Stomach smooth muscle (tissue), 2 donors: Measurements from ENCODE around the gene KCTD18.

Experiments used
- H3K27ac ChIP-seq: one replicate; pipeline ENCODE4 v1.7.0; 2013; ENCODE audit warnings: mild to moderate bottlenecking, low read length, inconsistent platforms
- H3K27me3 ChIP-seq, 2 donors: one replicate each; pipeline ENCODE4 v1.7.0; 2013; ENCODE audit warnings: low read length in 2 of 2; ENCODE audit not compliant: insufficient read depth in 2 of 2, control insufficient read depth in 1 of 2
- H3K36me3 ChIP-seq, 2 donors: one replicate each; pipeline ENCODE4 v1.7.0; 2013; ENCODE audit warnings: low read length in 2 of 2; ENCODE audit not compliant: control insufficient read depth in 2 of 2, insufficient read depth in 2 of 2
- H3K4me1 ChIP-seq: one replicate; pipeline ENCODE4 v1.7.0; 2013; ENCODE audit warnings: low read length; ENCODE audit not compliant: control insufficient read depth, insufficient read depth
- H3K4me3 ChIP-seq, 2 donors: one replicate each; pipeline ENCODE4 v1.7.0; 2013; ENCODE audit warnings: low read length in 2 of 2
- H3K9ac ChIP-seq, 2 donors: one replicate each; pipeline ENCODE4 v1.7.0; 2013; ENCODE audit warnings: low read length in 2 of 2, mild to moderate bottlenecking in 1 of 2
- H3K9me3 ChIP-seq, 2 donors: one replicate each; pipeline ENCODE4 v1.7.0; 2013; ENCODE audit warnings: low read length in 2 of 2; ENCODE audit not compliant: control insufficient read depth in 2 of 2
- donor health status: healthy.
- donor health status: Pancreatic carcinoma.

Gene KCTD18

DNA sequence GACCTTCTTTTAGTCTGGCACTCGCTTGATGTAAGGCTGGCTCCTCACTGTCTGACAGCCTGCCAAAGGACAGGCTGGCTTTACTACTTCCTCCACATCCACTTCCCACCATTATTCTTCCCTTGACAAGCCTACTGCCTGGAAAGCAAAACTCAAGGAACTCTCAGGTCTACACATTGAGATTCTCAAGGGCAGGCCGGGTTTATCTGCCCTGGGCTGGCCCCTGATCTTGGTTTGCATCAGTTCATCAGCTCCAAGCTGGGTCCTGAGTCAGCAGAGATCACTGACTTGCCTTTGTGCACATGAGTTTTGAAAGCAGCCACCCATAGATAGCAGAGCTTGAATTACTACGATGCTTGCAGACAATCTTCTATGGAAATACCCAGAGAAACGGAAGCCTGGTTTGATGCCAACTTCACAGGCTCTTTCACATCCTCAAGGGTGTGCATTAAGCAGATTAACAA, 53.9 kb downstream of the KCTD18 start:
- peaks cover 2 to 10% of the 10 kb centered on the region in 2 donors for H3K36me3 ChIP-seq
- H3K27ac ChIP-seq, result no peak overlapping the region
- no peak overlapping the region for H3K4me3 ChIP-seq
- H3K27me3 ChIP-seq, result no peaks in the 10 kb centered on the region
- H3K9me3 ChIP-seq, result no peaks in the 10 kb centered on the region
- H3K9ac ChIP-seq, result no peak overlapping the region
- no peaks in the 10 kb centered on the region for H3K4me1 ChIP-seq

DNA sequence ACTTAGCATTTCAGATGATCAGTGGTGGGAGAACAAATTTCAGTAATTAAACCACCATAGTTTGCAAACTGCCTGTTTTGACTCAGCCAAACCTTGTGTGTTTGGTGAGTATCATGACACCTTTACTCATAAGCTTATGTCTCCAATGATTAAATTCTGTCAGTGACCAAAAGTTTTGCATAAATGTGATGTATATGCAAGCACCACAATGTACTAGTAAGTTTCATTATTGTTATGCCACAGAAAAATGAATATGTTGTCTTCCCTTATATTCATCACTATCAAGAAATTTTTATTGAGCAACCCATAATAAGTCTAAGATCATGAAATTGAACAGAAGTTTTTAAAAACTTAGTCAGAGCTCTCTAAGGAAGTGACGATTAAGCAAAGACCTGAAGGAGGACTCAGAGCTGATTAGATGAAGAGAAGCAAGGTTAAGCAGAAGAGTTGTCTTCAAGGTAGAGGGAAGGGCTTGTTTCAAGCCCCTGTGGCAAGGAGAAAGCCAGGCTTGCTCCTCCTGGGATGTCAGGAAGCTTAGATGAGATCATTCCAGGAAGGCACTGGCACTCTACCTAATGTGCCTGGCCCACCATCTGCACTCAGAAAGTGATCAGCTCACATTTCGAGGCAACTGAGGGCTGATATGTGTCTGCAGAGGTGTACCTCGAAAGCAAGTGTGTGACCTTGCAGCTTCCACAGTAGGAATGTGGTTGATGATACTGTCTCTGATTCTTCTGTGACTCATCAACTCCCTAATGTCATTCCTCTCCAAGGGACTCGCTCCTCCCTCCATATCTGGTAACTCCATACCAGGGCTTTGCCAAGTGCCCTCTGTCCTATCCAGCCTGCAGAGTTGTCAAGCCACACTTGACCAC, 54.7 kb downstream of the KCTD18 start:
- Histone ChIP-seq H3K9me3 (no peaks in the 10 kb centered on the region), H3K27ac (no peak overlapping the region)

DNA sequence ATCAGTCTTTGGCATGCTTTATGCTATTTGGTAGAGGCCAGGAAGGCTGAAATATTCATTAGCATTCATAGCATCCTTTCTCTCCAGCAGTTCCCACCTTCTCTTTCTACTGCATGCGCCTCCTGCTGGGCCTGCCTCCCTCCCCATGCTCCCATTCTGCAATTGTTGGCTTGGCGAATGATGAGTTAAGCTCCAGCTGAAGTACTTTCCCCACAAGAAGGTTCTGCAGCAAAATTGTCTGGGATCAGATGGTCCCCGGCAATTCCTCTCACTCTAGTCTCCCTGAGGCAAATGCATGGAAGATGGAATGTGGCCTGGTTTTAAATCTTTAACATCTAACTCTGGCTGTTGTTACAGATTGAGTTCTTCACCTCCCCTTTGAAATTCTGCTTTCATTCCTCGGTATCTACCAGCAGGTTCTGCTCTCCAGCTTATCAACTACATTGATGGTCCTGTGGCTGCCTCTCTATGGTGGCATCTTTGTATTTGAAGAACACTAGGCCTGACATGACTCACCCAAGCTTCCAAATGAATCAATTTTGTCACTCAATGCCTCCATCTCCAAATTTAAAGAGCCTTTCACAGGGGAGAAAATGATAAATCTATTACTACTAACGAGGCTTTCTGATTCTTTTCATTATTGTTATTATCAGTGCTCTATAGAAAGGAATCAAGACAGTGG, 55.9 kb downstream of the KCTD18 start:
- H3K4me3 ChIP-seq, result no peak overlapping the region
- H3K27me3 ChIP-seq, result no peaks in the 10 kb centered on the region
- H3K27ac ChIP-seq, result no peak overlapping the region
- no peak overlapping the region for H3K9ac ChIP-seq
- H3K9me3 ChIP-seq, result no peaks in the 10 kb centered on the region
- peaks cover 2 to 9% of the 10 kb centered on the region in 2 donors for H3K36me3 ChIP-seq
- H3K4me1 ChIP-seq, result no peaks in the 10 kb centered on the region

More for the DNA sequence above, 54.7 kb downstream of the KCTD18 start:
- Histone ChIP-seq H3K4me1 (no peaks in the 10 kb centered on the region), H3K9ac (no peak overlapping the region), H3K4me3 (no peak overlapping the region), H3K27me3 (no peaks in the 10 kb centered on the region), H3K36me3 (peaks cover 4 to 12% of the 10 kb centered on the region in 2 donors)

DNA sequence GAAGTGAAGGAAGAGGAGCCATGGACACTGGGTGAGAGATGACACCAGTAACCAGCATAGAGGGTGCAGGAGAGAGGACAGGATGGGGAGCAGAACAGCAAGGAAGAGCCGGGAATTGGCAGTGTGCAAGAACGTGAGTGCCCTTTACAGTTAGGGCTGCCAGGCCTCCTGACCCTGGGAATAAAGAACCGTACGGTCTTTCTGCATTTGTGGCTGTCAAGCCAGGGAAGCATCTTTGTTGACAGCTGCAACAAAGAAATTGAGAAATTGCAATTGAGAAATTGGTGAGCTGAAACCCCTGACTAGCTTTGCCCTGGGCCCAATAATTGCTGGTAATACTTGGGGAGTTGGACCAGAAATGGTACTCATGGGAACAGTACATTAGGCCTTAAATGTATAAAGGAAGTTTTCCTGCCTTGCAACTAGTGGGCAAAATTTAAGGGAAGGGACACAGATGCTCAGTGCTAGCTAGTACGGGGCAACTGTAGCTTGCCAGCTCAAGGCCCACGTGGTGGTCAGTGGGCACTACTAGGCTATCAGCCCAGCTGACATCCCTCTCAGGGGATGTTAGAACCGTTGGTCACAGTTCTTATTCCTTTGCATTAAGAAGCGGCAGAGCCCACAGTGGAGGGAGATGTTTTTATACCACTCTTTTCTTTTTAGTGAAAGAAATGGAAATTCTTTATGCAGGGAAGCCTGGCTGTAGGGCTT, 56.6 kb downstream of the KCTD18 start:
- Histone ChIP-seq H3K4me1 (no peaks in the 10 kb centered on the region), H3K36me3 (peaks cover 2 to 9% of the 10 kb centered on the region in 2 donors), H3K9ac (no peak overlapping the region), H3K27ac (no peak overlapping the region), H3K27me3 (no peaks in the 10 kb centered on the region), H3K4me3 (no peak overlapping the region), H3K9me3 (no peaks in the 10 kb centered on the region)

DNA sequence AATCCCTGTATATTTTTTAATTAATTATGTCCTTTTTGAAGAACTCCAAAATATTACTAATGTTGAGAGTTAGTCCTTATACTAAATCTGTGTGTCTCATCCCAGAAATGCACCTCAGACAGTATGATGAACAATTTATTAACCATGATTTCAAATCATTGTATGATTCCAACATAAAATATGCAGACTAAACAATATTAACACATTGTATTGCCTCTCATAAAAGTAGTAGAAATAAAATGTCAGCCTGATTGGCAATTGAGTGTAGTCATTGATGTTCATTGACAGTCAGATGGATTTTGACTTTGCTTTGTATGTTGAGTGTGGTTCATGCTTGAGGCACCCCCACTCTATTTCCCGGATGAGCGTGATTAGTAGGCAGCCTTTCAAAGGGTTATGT, 57.5 kb downstream of the KCTD18 start:
- no peak overlapping the region for H3K4me3 ChIP-seq
- H3K27ac ChIP-seq, result no peak overlapping the region
- H3K27me3 ChIP-seq, result no peaks in the 10 kb centered on the region
- H3K36me3 ChIP-seq, result peaks cover 2 to 9% of the 10 kb centered on the region in 2 donors
- no peaks in the 10 kb centered on the region for H3K4me1 ChIP-seq
- H3K9ac ChIP-seq, result no peak overlapping the region
- no peaks in the 10 kb centered on the region for H3K9me3 ChIP-seq

DNA sequence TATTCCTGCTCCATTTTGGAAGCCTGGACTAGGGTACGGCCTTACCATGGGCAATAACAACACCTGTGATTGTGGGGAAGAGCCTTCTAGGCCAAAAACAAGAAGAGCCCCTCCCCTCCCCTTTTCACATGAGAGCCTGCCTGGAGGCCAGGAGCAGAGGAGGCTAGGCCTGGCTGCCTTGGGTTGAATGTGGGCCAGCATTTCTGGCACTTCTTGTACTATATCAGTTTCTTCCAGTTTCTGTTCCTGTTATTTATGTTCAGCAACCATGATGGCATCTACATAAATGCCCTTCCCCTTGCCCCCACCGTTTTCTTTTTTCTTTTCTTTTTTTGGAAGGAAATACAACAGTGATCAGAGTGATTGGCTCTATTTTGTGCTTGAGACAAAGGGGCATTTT, 58.4 kb downstream of the KCTD18 start:
- Histone ChIP-seq H3K36me3 (peaks cover 2 to 7% of the 10 kb centered on the region in 2 donors), H3K4me1 (no peaks in the 10 kb centered on the region), H3K27me3 (no peaks in the 10 kb centered on the region), H3K27ac (no peak overlapping the region), H3K9ac (no peak overlapping the region), H3K9me3 (no peaks in the 10 kb centered on the region), H3K4me3 (no peak overlapping the region)

DNA sequence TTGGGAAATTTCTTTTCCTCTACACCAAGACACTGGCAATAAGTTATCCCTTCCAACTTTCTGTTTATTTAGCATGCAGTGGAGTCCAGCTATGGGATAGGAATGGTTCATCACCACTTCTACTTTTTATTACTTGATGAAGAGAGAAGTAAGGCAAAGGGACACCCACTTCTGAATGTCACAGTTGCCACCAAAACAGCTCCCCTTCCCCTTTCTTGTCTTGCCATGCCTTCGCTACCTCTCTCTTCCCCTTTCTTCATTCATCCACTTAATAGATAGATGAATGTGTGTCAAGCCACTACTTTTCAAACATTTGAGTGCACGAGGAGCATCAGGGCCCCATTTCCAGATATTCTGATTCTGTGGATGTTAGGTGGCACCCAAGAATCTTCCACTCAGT, 59.6 kb downstream of the KCTD18 start:
- Histone ChIP-seq H3K36me3 (peaks cover 2 to 4% of the 10 kb centered on the region in 2 donors), H3K4me1 (no peaks in the 10 kb centered on the region)

DNA sequence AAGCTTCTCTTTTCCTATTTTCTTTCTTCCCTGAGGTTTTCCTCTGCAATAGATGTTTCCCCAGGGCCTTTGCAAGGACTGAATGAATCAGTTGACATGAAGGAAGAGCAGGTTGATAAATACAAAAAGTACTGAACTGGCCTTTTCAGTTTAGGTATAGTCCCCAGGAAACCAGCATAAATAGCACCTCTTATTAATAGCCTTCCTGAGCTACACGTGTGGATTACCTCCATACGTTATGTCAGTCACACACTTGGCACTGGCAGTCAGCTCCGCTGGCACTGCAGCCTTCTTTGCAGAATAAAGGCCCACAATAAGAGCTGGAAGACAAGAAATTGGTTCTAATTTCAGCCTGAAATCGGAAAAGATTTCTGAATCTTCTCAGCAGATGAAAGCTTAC, 60.7 kb downstream of the KCTD18 start:
- Histone ChIP-seq H3K9me3 (no peaks in the 10 kb centered on the region), H3K4me1 (no peaks in the 10 kb centered on the region), H3K36me3 (peaks cover 2 to 4% of the 10 kb centered on the region in 2 donors), H3K9ac (no peak overlapping the region), H3K4me3 (no peak overlapping the region), H3K27ac (no peak overlapping the region), H3K27me3 (no peaks in the 10 kb centered on the region)

More for the DNA sequence above, 59.6 kb downstream of the KCTD18 start:
- Histone ChIP-seq H3K4me3 (no peak overlapping the region), H3K9me3 (no peaks in the 10 kb centered on the region), H3K27ac (no peak overlapping the region), H3K9ac (no peak overlapping the region), H3K27me3 (no peaks in the 10 kb centered on the region)

DNA sequence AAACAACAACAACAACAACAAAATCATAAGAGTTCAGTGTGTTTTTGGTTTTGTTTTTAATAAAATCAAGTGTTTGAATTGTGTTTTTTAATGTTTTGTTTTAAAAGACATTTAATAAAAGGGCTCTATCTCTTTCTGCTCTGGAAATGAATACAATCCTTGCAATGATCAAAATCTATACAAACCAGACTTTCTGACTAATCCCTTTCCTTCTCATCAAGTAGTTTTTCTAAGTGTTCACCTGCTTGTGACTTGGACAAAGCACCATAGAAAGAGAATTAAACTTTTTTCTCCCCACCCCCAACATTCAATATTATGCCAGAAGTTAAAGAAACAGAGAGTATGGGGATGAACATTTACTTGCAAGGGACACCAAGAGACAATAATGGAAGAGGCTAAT, 61.4 kb downstream of the KCTD18 start:
- H3K4me1 ChIP-seq, result no peaks in the 10 kb centered on the region
- H3K27ac ChIP-seq, result no peak overlapping the region
- H3K9ac ChIP-seq, result no peak overlapping the region
- H3K36me3 ChIP-seq, result peaks cover 2 to 4% of the 10 kb centered on the region in 2 donors
- H3K4me3 ChIP-seq, result no peak overlapping the region
- no peaks in the 10 kb centered on the region for H3K27me3 ChIP-seq
- H3K9me3 ChIP-seq, result no peaks in the 10 kb centered on the region

DNA sequence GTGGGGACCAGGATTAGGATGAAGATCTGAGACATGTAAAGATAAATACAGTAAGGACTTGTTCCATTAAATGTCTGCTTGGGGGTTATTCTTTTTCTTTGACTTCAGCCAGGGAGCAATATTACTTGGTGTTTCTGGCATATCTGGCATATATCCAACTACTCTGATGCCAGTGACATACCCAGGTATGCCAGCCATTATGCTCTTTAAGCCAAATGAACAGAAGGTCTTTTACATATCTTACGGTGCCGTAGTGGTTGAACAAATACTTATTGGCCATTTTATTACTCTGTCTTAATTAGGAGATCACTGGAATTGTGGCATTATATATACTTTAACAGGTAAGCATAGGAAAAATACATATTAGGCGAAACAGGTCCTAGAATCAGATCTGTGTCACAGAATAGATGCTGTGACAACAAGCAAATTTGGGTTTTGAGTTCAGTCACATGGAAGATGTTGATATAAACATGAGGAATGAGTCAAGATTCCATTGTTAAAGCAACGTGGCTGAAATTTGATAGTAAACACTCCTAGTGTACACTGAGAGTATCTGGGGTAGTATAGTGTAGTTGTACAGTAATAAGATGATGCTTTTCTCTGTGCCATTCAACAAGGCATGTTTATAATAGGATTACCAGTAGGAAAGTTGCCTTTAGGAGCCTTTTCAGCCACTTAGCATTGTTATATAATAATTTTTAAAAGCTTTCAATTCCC, 62.6 kb downstream of the KCTD18 start:
- H3K4me1 ChIP-seq, result no peaks in the 10 kb centered on the region

More for the DNA sequence above, 62.6 kb downstream of the KCTD18 start:
- H3K9me3 ChIP-seq, result no peaks in the 10 kb centered on the region
- no peaks in the 10 kb centered on the region for H3K27me3 ChIP-seq
- no peak overlapping the region for H3K4me3 ChIP-seq
- H3K27ac ChIP-seq, result no peak overlapping the region
- H3K9ac ChIP-seq, result no peak overlapping the region
- peaks cover 2 to 4% of the 10 kb centered on the region in 2 donors for H3K36me3 ChIP-seq
